H1 (cell line): ENCODE data around the gene SLX9. TPM values are rescaled to one million over a fixed set of nuclear protein-coding genes. Genes with fewer than 3 reads are reported as not detected.

Experiments used
- CTCF ChIA-PET: fragments of 300-600 bp; sonication (Branson Sonifier 250); formaldehyde crosslinking; loops from one replicate; lab custom pipeline; 2021; ENCODE audit not compliant: partially characterized antibody; lab: Charles Lee
- POLR2A ChIA-PET: fragments of 300-600 bp; sonication (Branson Sonifier 250); formaldehyde crosslinking; loops from one replicate; lab custom pipeline; 2021; ENCODE audit warnings: inconsistent platforms; ENCODE audit not compliant: partially characterized antibody; lab: Charles Lee
- DNase-seq, 2 experiments: peaks; one replicate each; pipeline versions ENCODE4 v3.0.0 to v3.0.0-alpha.2; 2010 to 2022; ENCODE audit warnings: low spot score in 2 of 2, low read depth in 1 of 2, mixed read lengths in 1 of 2
- FAIRE-seq: peaks from 2 replicates; lab custom pipeline; 2011; peaks lifted over from hg19 to GRCh38; lab: Jason Lieb, UNC
- H2AFZ ChIP-seq: 2 replicates; pipeline ENCODE4 v1.8.1; 2012; ENCODE audit warnings: low read length, inconsistent platforms
- H2AK5ac ChIP-seq: 2 replicates; pipeline ENCODE4 v1.6.1; 2013; ENCODE audit warnings: low read depth, low read length
- H2BK120ac ChIP-seq: replicated peaks from 2 replicates; pipeline ENCODE3; 2013; ENCODE audit warnings: low read depth, low read length, inconsistent platforms
- H2BK12ac ChIP-seq: 2 replicates; pipeline ENCODE4 v1.6.1; 2013; ENCODE audit warnings: low read depth, low read length
- H2BK15ac ChIP-seq: 2 replicates; pipeline ENCODE4 v1.6.1; 2013; ENCODE audit warnings: low read length
- H2BK20ac ChIP-seq: 2 replicates; pipeline ENCODE4 v1.6.1; 2013; ENCODE audit warnings: low read length
- H2BK5ac ChIP-seq: 2 replicates; pipeline ENCODE4 v1.6.1; 2013; ENCODE audit warnings: low read depth, low read length
- H3K14ac ChIP-seq: 2 replicates; pipeline ENCODE4 v1.6.1; 2013; ENCODE audit warnings: inconsistent platforms; ENCODE audit not compliant: insufficient read length
- H3K18ac ChIP-seq: 2 replicates; pipeline ENCODE4 v1.6.1; 2013; ENCODE audit warnings: low read length; ENCODE audit errors: extremely low read depth
- H3K23ac ChIP-seq: 2 replicates; pipeline ENCODE4 v1.6.1; 2013; ENCODE audit warnings: inconsistent platforms; ENCODE audit not compliant: insufficient read length
- H3K23me2 ChIP-seq: 2 replicates; pipeline ENCODE4 v1.6.1; 2013; ENCODE audit warnings: low read depth, low read length
- H3K27ac ChIP-seq: 2 replicates; pipeline ENCODE4 v1.6.1; 2011; ENCODE audit warnings: low read depth, low read length, inconsistent platforms
- H3K27me3 ChIP-seq, 4 experiments: replicated peaks in 1 of 4; 1 replicate in 1 of 4; 2 replicates in 3 of 4; pipeline versions ENCODE4 v1.6.1 to v1.8.1; 2011 to 2013; ENCODE audit warnings: low read length in 3 of 4, mild to moderate bottlenecking in 3 of 4, inconsistent platforms in 2 of 4, mixed read lengths in 2 of 4, moderate library complexity in 1 of 4; ENCODE audit not compliant: control insufficient read depth in 3 of 4, insufficient read depth in 3 of 4; ENCODE audit errors: extremely low read depth in 1 of 4
- H3K36me3 ChIP-seq, 4 experiments: 2 replicates each; pipeline versions ENCODE4 v1.6.1 to v1.8.1; 2011 to 2013; ENCODE audit warnings: mild to moderate bottlenecking in 4 of 4, low read length in 3 of 4, moderate library complexity in 2 of 4, control low read depth in 1 of 4, inconsistent platforms in 1 of 4; ENCODE audit not compliant: insufficient read depth in 4 of 4, control insufficient read depth in 2 of 4
- H3K4ac ChIP-seq: replicated peaks from 2 replicates; pipeline ENCODE3; 2013; ENCODE audit warnings: low read length, low read depth, mixed read lengths, inconsistent platforms; ENCODE audit not compliant: insufficient read length
- H3K4me1 ChIP-seq, 4 experiments: replicated peaks in 1 of 4; 1 replicate in 1 of 4; 2 replicates in 3 of 4; pipeline versions ENCODE4 v1.6.1 to v1.8.1; 2011 to 2013; ENCODE audit warnings: low read length in 3 of 4, inconsistent platforms in 2 of 4, mixed read lengths in 1 of 4; ENCODE audit not compliant: insufficient read depth in 4 of 4, control insufficient read depth in 3 of 4
- H3K4me2 ChIP-seq, 2 experiments: 2 replicates each; pipeline versions ENCODE4 v1.6.1 to v1.8.1; 2011 to 2013; ENCODE audit warnings: low read depth in 2 of 2, low read length in 2 of 2, control low read depth in 1 of 2, inconsistent platforms in 1 of 2, mild to moderate bottlenecking in 1 of 2; ENCODE audit not compliant: insufficient read depth in 1 of 2
- H3K4me3 ChIP-seq, 4 experiments: fragments of 200-600, 300-600 bp in 1 of 4; sonication (generic), shearing (Covaris generic), sonication (Bioruptor Twin) in 1 of 4; 2 replicates each; pipeline versions ENCODE4 v1.5.1 to v1.8.1; 2011 to 2016; ENCODE audit warnings: low read length in 4 of 4, low read depth in 3 of 4, control low read depth in 2 of 4, inconsistent platforms in 2 of 4, mild to moderate bottlenecking in 2 of 4, mixed read lengths in 1 of 4, moderate library complexity in 1 of 4; ENCODE audit not compliant: insufficient read depth in 2 of 4; ENCODE audit errors: extremely low read depth in 1 of 4
- H3K56ac ChIP-seq: replicated peaks from 2 replicates; pipeline ENCODE3; 2013; ENCODE audit warnings: low read depth, mild to moderate bottlenecking, mixed read lengths, low read length, inconsistent platforms; ENCODE audit not compliant: insufficient read length
- H3K79me1 ChIP-seq: 2 replicates; pipeline ENCODE4 v1.6.1; 2013; ENCODE audit warnings: low read depth, low read length, control low read depth
- H3K79me2 ChIP-seq, 2 experiments: 2 replicates each; pipeline versions ENCODE4 v1.6.1 to v1.8.1; 2012 to 2013; ENCODE audit warnings: low read length in 2 of 2, mild to moderate bottlenecking in 2 of 2, inconsistent platforms in 1 of 2; ENCODE audit not compliant: insufficient read depth in 2 of 2, control insufficient read depth in 1 of 2
- H3K9ac ChIP-seq, 4 experiments: replicated peaks in 1 of 4; 1 replicate in 1 of 4; 2 replicates in 3 of 4; pipeline versions ENCODE4 v1.6.1 to v1.8.1; 2011 to 2013; ENCODE audit warnings: low read depth in 3 of 4, low read length in 3 of 4, control low read depth in 2 of 4, mild to moderate bottlenecking in 2 of 4, moderate library complexity in 2 of 4, inconsistent platforms in 1 of 4; ENCODE audit errors: extremely low read depth in 1 of 4
- H3K9me3 ChIP-seq, 2 experiments: 2 replicates each; pipeline versions ENCODE4 v1.6.1 to v1.8.1; 2012 to 2013; ENCODE audit warnings: mild to moderate bottlenecking in 2 of 2, moderate library complexity in 2 of 2, control low read depth in 1 of 2, inconsistent platforms in 1 of 2, low read depth in 1 of 2, low read length in 1 of 2, mixed read lengths in 1 of 2; ENCODE audit not compliant: insufficient read depth in 2 of 2
- H4K20me1 ChIP-seq, 2 experiments: replicated peaks in 1 of 2; 2 replicates each; pipeline versions ENCODE3 to v1.8.1; 2011 to 2013; ENCODE audit warnings: inconsistent platforms in 2 of 2, low read length in 2 of 2, mild to moderate bottlenecking in 1 of 2; ENCODE audit not compliant: insufficient read depth in 2 of 2, control insufficient read depth in 1 of 2
- H4K5ac ChIP-seq: 2 replicates; pipeline ENCODE4 v1.6.1; 2013; ENCODE audit warnings: low read length, low read depth, mixed read lengths, inconsistent platforms; ENCODE audit not compliant: insufficient read length
- H4K8ac ChIP-seq: 2 replicates; pipeline ENCODE4 v1.8.0; 2013; ENCODE audit warnings: mild to moderate bottlenecking, moderate library complexity, low read length, inconsistent platforms; ENCODE audit not compliant: insufficient read depth; ENCODE audit errors: extremely low read depth
- H4K91ac ChIP-seq: replicated peaks from 2 replicates; pipeline ENCODE3; 2013; ENCODE audit warnings: low read length, mixed read lengths, inconsistent platforms; ENCODE audit not compliant: insufficient read length
- ASH2L ChIP-seq: fragments of 200-600, 300-600 bp; sonication (generic); IDR thresholded peaks from one replicate; pipeline ENCODE4 v1.7.1; 2017; ENCODE audit warnings: low read length
- CHD1 ChIP-seq: IDR thresholded peaks from 2 replicates; pipeline ENCODE4 v1.6.1; 2012; ENCODE audit warnings: low read depth, low read length, improper control_type of control experiment
- HDAC6 ChIP-seq: IDR thresholded peaks from one replicate; pipeline ENCODE4 v1.7.1; 2012; ENCODE audit warnings: low read depth, mild to moderate bottlenecking, inconsistent platforms, low read length, moderate library complexity
- KDM5A ChIP-seq: fragments of 200-600 bp; IDR thresholded peaks from 2 replicates; pipeline ENCODE4 v1.7.1; 2012; ENCODE audit warnings: mild to moderate bottlenecking, low read length, inconsistent platforms, mixed read lengths
- POU5F1 ChIP-seq: IDR thresholded peaks from 2 replicates; pipeline ENCODE4 v1.6.1; 2011; ENCODE audit warnings: low read depth, mild to moderate bottlenecking, low read length, moderate library complexity
- WGBS, 2 experiments: shearing (Covaris generic) in 1 of 2; methylation state at CpG; one replicate each; pipeline versions ENCODE4 v1.1.6 to v1.1.7; 2013 to 2015; ENCODE audit warnings: low lambda C conversion rate in 2 of 2, mixed read lengths in 2 of 2, inconsistent platforms in 1 of 2, low coverage in 1 of 2, missing lambda C conversion rate in 1 of 2; ENCODE audit not compliant: insufficient replicate concordance in 2 of 2, insufficient coverage in 1 of 2, insufficient read length in 1 of 2; ENCODE audit errors: extremely low coverage in 1 of 2, missing lambda C conversion rate in 1 of 2; 5-methylcytosine and 5-hydroxymethylcytosine counted together
- polyA plus RNA-seq, 7 experiments: library from polyadenylated mRNA; depleted of rRNA in 3 of 7; stranded (reverse) in 5 of 7; unstranded in 2 of 7; fragments of >200 nt in 5 of 7; fragments of 200-250 nt in 2 of 7; gene quantifications; 1 replicate in 5 of 7; 2 replicates in 1 of 7; 4 replicates in 1 of 7; pipeline versions ENCODE4 v1.2.1 to v1.2.3, GENCODE V29; 2011 to 2013; ENCODE audit warnings: missing spikeins in 2 of 7, mixed read lengths in 2 of 7
- total RNA-seq: library from RNA; stranded (reverse); fragmentation: NEBNext Ultra II Directional; extraction: Animal tissue kit (Norgen Biotek cat#: 25700); gene quantifications from 2 replicates; pipeline ENCODE4 v1.2.1, GENCODE V29; 2021

Gene SLX9
- total and polyA plus RNA-seq, 2 of the 8 experiments (the other 6 are each of a cell fraction or from before 2014, with no cell fraction given), result 17.7 to 57.3 TPM

- H3K14ac ChIP-seq, result no peak overlapping the region
- H3K4me1 ChIP-seq, result peaks cover 0 to 26% (median 13%) of the 10 kb centered on the region in 4 experiments; a peak in 6 of 7 replicates
- no peak overlapping the region for H2BK20ac ChIP-seq
- TF ChIP-seq CHD1 (no peak), ASH2L (no peak), POU5F1 (no peak), HDAC6 (no peak), KDM5A (no peak)
- no peaks in the 10 kb centered on the region; a peak in 1 of 4 replicates for H3K9me3 ChIP-seq
- H3K4me2 ChIP-seq, result no peak overlapping the region
- H3K18ac ChIP-seq, result no peak overlapping the region
- H2BK5ac ChIP-seq, result no peak overlapping the region
- H3K4ac ChIP-seq, result no peak overlapping the region
- no peak overlapping the region for H4K91ac ChIP-seq
- H3K4me3 ChIP-seq, result no peak overlapping the region
- peaks cover 2 to 36% (median 30%) of the 10 kb centered on the region in 4 experiments for H3K27me3 ChIP-seq
- H3K56ac ChIP-seq, result no peak overlapping the region
- WGBS, 2 experiments, result 91% methylated on average over 10 of the region's 11 CpGs; no CpG with 5 or more reads in 1 of the 2 experiments
- H3K23ac ChIP-seq, result no peak overlapping the region
- H4K5ac ChIP-seq, result no peak overlapping the region
- H4K8ac ChIP-seq, result no peak overlapping the region
- no peak overlapping the region for H2AFZ ChIP-seq
- DNase-seq, result no peak
- 0 out of 2 replicates have a peak overlapping the region, but pooled peaks have one; percentile 72 for H2BK15ac ChIP-seq
- POLR2A ChIA-PET, result no interaction called here
- CTCF ChIA-PET, result interaction anchor here (1.0 kb wide), 1 partner anchor 13 kb away, joined by 4 read pairs; no protein-coding TSS in a partner anchor
- peak overlapping the region; percentile 48; the same call in 1 of the 2 replicates for H2AK5ac ChIP-seq
- H2BK120ac ChIP-seq, result no peak overlapping the region
- no peaks in the 10 kb centered on the region for H3K79me2 ChIP-seq
- no peak overlapping the region for H3K9ac ChIP-seq
- no peaks in the 10 kb centered on the region for H3K79me1 ChIP-seq
- H3K23me2 ChIP-seq, result peaks cover 4% of the 10 kb centered on the region; the same call in 1 of the 2 replicates
- peak overlapping the region; percentile 71; the same call in 1 of the 2 replicates for H2BK12ac ChIP-seq
- no peaks in the 10 kb centered on the region for H3K36me3 ChIP-seq
- H4K20me1 ChIP-seq, result no peaks in the 10 kb centered on the region
- no peak for FAIRE-seq
- H3K27ac ChIP-seq, result no peak overlapping the region
Observed at GRCh38 chr21:45015469-45015860, 75.6 kb downstream of the SLX9 start.
